ENCODE data around the gene HTRA1. TPM values are rescaled to one million over a fixed set of nuclear protein-coding genes. Genes with fewer than 3 reads are reported as not detected.

HTRA1 gene
- total RNA-seq, 3 donors from 2014 or later = 11.0 to 122 (median 28.9) TPM

DNA sequence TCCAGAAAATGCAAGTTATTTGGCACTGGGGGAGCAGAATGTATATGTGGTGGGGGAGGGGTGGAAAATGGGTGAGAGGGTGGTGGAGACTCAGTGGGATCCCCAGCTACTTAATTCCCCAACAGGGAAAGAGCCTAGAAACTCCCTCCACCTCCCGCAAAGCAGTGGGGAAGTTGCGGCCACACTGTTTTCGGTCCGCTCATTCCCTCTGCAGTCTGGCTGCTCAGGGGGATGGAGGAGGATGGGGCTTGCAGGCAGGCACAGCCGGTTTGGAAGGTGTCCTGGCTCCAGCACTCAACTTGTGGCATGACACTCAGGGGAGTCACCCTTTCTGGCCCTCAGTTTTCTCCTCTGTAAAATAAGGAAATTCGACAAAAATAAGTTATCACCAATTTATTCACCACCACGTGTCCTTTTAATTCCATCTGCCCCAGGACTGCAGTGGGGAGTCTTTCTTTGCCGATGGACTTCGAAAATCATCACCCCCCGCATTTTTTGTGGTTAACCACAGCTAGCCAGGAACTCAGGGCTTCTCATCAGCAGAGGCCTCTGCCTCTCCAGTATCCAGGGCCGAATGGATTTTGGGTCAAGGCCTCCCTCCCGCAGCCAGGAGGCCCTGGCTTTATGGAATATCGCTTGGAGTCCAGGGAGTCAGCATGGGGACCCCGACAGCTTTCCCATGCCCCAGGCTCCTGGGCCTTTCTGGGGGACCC is 1.6 kb upstream of the HTRA1 start:
- Histone ChIP-seq H3K9me3 (no peaks in the 10 kb centered on the region), H3K36me3 (ENCODE audit: low read depth) (no peaks in the 10 kb centered on the region), H3K4me3 (no peak overlapping the region), H3K4me1 (ENCODE audit: low read depth) (peaks cover 15% of the 10 kb centered on the region)
- intact Hi-C loops (cut with DNase I, micrococcal nuclease) = loop anchor here in 1 of 2 donors (10.0 kb wide), 1 partner anchor 105 kb away; the partner anchor contains the start of gene DMBT1
- TF ChIP-seq, protein P1, sequence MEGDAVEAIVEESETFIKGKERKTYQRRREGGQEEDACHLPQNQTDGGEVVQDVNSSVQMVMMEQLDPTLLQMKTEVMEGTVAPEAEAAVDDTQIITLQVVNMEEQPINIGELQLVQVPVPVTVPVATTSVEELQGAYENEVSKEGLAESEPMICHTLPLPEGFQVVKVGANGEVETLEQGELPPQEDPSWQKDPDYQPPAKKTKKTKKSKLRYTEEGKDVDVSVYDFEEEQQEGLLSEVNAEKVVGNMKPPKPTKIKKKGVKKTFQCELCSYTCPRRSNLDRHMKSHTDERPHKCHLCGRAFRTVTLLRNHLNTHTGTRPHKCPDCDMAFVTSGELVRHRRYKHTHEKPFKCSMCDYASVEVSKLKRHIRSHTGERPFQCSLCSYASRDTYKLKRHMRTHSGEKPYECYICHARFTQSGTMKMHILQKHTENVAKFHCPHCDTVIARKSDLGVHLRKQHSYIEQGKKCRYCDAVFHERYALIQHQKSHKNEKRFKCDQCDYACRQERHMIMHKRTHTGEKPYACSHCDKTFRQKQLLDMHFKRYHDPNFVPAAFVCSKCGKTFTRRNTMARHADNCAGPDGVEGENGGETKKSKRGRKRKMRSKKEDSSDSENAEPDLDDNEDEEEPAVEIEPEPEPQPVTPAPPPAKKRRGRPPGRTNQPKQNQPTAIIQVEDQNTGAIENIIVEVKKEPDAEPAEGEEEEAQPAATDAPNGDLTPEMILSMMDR (IDR thresholded peaks at IDR 0.05) = no peak
- no peak for ATAC-seq
- no peak for DNase-seq

GRCh38 chr10:122460891-122461293 is 461 bp upstream of the HTRA1 start:
- Histone ChIP-seq H3K36me3 (ENCODE audit: low read depth) (no peaks in the 10 kb centered on the region), H3K9me3 (no peaks in the 10 kb centered on the region), H3K4me3 (no peak overlapping the region), H3K4me1 (ENCODE audit: low read depth) (peaks cover 15% of the 10 kb centered on the region)
- ATAC-seq (no peak), DNase-seq (no peak)
- intact Hi-C loops (cut with DNase I, micrococcal nuclease) = no loop called here
- TF ChIP-seq, protein P1 (IDR thresholded peaks at IDR 0.05) = no peak

- TF ChIP-seq, protein P1 (IDR thresholded peaks at IDR 0.05) = no peak
- H3K4me3 ChIP-seq = peak overlapping the region; percentile 19
- ATAC-seq (peak; percentile 68), DNase-seq (peak in 2 of 3 donors; percentile 25 to 57)
- intact Hi-C loops (cut with DNase I, micrococcal nuclease) = no loop called here
- H3K36me3 ChIP-seq (ENCODE audit: low read depth) = no peaks in the 10 kb centered on the region
- H3K4me1 ChIP-seq (ENCODE audit: low read depth) = peaks cover 15% of the 10 kb centered on the region
- no peaks in the 10 kb centered on the region for H3K9me3 ChIP-seq
Measured at GRCh38 chr10:122461729-122462532, 578 bp downstream of the HTRA1 start.

DNA sequence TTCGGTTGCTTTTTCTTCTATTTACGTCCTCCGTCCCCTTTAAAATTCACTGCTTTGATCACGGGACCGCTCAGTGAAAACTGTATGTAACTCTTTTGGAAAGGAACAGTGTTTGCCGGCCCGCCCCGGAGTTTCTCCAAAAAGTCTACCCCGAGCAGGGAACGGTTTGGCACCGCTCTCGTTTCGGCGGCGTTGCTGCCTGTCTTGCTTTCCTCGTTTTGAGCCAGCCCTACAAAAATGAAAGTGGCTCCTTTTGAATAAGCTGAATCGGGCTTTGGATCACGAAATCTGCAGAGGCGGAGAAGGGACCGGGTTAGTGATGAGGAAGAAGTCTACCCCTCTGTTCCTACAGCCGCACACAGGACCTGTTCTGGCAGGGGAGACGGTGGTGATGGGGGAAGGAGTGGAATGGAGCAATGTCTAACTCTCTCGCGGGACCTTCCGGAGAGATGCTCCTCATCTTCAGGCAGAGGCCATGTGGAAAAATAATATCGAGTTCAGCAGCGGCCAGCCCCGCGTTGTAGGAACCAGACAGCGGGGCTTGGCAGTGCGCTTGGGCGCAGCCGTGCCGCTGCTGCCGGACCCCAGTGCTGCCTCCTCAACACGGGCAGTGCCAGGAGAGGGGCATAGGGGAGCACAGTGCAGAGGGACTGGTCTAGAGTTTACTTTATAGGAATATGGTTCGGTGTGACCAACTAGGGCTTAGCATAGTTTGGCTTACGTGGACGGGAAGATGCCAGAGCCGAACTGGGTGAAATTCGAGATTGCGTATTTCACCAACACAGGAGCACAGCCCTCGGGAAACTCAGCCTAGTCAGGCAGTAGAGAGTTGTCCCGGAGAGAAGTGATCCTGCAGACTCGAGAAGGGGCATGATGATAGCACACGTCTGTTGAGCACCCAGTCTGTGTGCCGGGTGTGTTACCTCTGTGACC is 1.4 kb downstream of the HTRA1 start:
- TF ChIP-seq, protein P1 (IDR thresholded peaks at IDR 0.05) = no peak
- no peaks in the 10 kb centered on the region for H3K36me3 ChIP-seq (ENCODE audit: low read depth)
- H3K4me3 ChIP-seq = no peak overlapping the region
- H3K9me3 ChIP-seq = no peaks in the 10 kb centered on the region
- H3K4me1 ChIP-seq (ENCODE audit: low read depth) = peaks cover 15% of the 10 kb centered on the region
- DNase-seq (peak in 1 of 3 donors; percentile 40), ATAC-seq (peak; percentile 16)
- intact Hi-C loops (cut with DNase I, micrococcal nuclease) = no loop called here

All from mucosa of descending colon (tissue), 3 donors.